Endothelial cell (in vitro differentiated cells): ENCODE results near the gene BMP15. TPM values are rescaled to one million over a fixed set of nuclear protein-coding genes. Genes with fewer than 3 reads are reported as not detected.
A peak's percentile ranks its signal among the peaks of the same experiment; 100 is the strongest.

Experiments used
- DNase-seq: peaks from one replicate; pipeline ENCODE4 v3.0.0; 2021; ENCODE audit warnings: low spot score
- H3K27ac Mint-ChIP-seq: one replicate; pipeline ENCODE4 v1.8.0; 2021; ENCODE audit warnings: mixed read lengths, inconsistent platforms; ENCODE audit not compliant: unreplicated experiment
- H3K27me3 Mint-ChIP-seq: one replicate; pipeline ENCODE4 v1.8.0; 2021; ENCODE audit warnings: mild to moderate bottlenecking, moderate library complexity, mixed read lengths, inconsistent platforms; ENCODE audit not compliant: unreplicated experiment
- H3K36me3 Mint-ChIP-seq: one replicate; pipeline ENCODE4 v1.8.0; 2021; ENCODE audit warnings: mild to moderate bottlenecking, low read depth, mixed read lengths, inconsistent platforms; ENCODE audit not compliant: unreplicated experiment
- H3K4me1 Mint-ChIP-seq: one replicate; pipeline ENCODE4 v1.8.0; 2021; ENCODE audit warnings: mild to moderate bottlenecking, mixed read lengths, inconsistent platforms; ENCODE audit not compliant: unreplicated experiment
- H3K4me3 Mint-ChIP-seq: one replicate; pipeline ENCODE4 v1.8.0; 2021; ENCODE audit warnings: mild to moderate bottlenecking, mixed read lengths, inconsistent platforms; ENCODE audit not compliant: unreplicated experiment
- H3K9me3 Mint-ChIP-seq: one replicate; pipeline ENCODE4 v1.8.0; 2021; ENCODE audit warnings: mixed read lengths, inconsistent platforms; ENCODE audit not compliant: unreplicated experiment
- total RNA-seq: library from RNA; stranded (reverse); fragmentation: NEBNext Ultra II Directional; extraction: Animal tissue kit (Norgen Biotek cat#: 25700); gene quantifications from one replicate; pipeline ENCODE4 v1.2.1, GENCODE V29; 2021; ENCODE audit not compliant: unreplicated experiment
- TF ChIP-seq, protein P1 (sequence below): fragments of 200-600 bp; sonication (generic); IDR thresholded peaks from one replicate; pipeline ENCODE4 v1.5.0; 2021; ENCODE audit warnings: antibody characterized with exemption; ENCODE audit not compliant: unreplicated experiment

Gene BMP15
- total RNA-seq, 1 donor from 2014 or later, result not detected

DNA sequence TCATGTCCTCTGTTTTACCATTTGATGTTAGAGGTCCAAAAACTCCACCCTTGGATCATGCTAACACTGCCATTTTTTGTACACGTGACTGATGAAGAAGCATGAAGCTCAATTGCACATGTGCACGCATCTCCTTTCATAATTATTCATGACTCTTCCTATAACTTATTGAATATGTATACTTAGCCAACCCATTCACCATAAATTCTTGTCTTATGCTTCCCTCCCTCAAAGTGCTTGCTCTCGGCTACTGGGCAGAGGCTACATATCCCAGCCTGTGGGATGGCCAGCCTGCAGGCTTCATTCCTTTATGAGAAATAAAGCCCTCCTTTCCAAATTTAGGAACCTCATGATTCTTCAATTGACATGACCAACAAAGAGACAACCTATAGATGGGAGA is 17.5 kb upstream of the BMP15 start:
- no peaks in the 10 kb centered on the region for H3K36me3 Mint-ChIP-seq
- H3K4me1 Mint-ChIP-seq, result no peaks in the 10 kb centered on the region
- TF ChIP-seq, protein P1, sequence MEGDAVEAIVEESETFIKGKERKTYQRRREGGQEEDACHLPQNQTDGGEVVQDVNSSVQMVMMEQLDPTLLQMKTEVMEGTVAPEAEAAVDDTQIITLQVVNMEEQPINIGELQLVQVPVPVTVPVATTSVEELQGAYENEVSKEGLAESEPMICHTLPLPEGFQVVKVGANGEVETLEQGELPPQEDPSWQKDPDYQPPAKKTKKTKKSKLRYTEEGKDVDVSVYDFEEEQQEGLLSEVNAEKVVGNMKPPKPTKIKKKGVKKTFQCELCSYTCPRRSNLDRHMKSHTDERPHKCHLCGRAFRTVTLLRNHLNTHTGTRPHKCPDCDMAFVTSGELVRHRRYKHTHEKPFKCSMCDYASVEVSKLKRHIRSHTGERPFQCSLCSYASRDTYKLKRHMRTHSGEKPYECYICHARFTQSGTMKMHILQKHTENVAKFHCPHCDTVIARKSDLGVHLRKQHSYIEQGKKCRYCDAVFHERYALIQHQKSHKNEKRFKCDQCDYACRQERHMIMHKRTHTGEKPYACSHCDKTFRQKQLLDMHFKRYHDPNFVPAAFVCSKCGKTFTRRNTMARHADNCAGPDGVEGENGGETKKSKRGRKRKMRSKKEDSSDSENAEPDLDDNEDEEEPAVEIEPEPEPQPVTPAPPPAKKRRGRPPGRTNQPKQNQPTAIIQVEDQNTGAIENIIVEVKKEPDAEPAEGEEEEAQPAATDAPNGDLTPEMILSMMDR, result no peak
- no peaks in the 10 kb centered on the region for H3K9me3 Mint-ChIP-seq
- no peak overlapping the region for H3K27ac Mint-ChIP-seq
- no peaks in the 10 kb centered on the region for H3K27me3 Mint-ChIP-seq
- no peak for DNase-seq
- no peak overlapping the region for H3K4me3 Mint-ChIP-seq

DNA sequence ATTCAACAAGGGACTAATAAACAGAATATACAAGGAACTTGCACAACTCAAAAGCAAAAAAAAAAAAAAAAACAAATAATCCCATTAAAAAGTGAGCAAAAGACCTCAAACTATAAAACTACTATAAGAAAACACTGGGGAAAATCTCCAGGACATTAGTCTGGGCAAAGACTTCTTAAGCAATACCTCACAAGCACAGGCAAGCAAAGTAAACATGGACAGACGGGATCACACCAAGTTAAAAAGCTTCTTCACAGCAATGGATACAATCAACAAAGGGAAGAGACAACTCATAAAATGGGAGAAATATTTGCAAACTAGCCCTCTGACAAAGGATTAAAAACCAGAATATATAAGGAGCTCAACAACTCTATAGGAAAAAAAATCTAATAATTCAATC is 17.1 kb upstream of the BMP15 start:
- DNase-seq, result no peak
- H3K4me3 Mint-ChIP-seq, result no peak overlapping the region
- TF ChIP-seq, protein P1, result no peak
- no peaks in the 10 kb centered on the region for H3K9me3 Mint-ChIP-seq
- no peaks in the 10 kb centered on the region for H3K4me1 Mint-ChIP-seq
- no peaks in the 10 kb centered on the region for H3K36me3 Mint-ChIP-seq
- H3K27me3 Mint-ChIP-seq, result no peaks in the 10 kb centered on the region
- H3K27ac Mint-ChIP-seq, result no peak overlapping the region

DNA sequence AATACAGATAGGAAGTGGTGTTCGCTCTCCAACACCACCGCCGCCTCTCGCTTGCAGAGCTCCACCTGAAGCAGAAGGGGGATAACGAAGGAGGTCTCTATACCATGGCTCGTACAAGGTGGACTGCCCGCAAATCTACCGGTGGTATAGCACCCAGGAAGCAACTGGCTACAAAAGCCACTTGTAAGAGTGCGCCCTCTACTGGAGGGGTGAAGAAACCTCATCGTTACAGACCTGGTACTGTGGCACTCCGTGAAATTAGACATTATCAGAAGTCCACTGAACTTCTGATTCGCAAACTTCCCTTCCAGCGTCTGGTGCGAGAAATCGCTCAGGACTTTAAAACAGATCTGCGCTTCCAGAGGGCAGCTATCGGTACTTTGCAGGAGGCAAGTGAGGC is 5.2 kb upstream of the BMP15 start:
- Mint-ChIP-seq H3K27ac (no peak overlapping the region), H3K4me3 (no peak overlapping the region), H3K9me3 (no peaks in the 10 kb centered on the region), H3K27me3 (no peaks in the 10 kb centered on the region), H3K36me3 (no peaks in the 10 kb centered on the region), H3K4me1 (no peaks in the 10 kb centered on the region)
- no peak for DNase-seq
- TF ChIP-seq, protein P1, result peak; percentile 55

DNA sequence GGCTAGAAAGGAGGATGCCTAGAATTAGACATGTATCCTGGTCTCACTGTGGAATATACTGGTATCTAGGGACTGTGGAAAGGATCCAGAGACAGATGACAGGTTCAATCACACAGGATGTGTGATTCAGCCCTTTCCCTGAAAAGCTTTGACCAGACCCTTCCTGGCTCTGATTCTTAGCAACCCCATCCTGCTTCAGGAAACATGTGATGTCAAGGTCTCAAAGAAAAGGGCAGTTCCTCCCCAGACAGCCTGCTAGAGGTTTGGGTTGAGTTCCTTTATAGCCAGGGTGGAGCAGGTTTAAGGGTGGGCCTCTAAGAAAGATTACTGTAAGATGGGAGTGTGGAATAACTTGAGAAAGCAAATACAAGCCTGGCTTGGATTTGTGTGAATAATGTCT is 3.0 kb downstream of the BMP15 start:
- Mint-ChIP-seq H3K4me1 (peaks cover 18% of the 10 kb centered on the region), H3K36me3 (no peaks in the 10 kb centered on the region), H3K9me3 (no peaks in the 10 kb centered on the region), H3K27ac (no peak overlapping the region), H3K27me3 (peaks cover 3% of the 10 kb centered on the region), H3K4me3 (no peak overlapping the region)
- TF ChIP-seq, protein P1, result no peak
- no peak for DNase-seq

DNA sequence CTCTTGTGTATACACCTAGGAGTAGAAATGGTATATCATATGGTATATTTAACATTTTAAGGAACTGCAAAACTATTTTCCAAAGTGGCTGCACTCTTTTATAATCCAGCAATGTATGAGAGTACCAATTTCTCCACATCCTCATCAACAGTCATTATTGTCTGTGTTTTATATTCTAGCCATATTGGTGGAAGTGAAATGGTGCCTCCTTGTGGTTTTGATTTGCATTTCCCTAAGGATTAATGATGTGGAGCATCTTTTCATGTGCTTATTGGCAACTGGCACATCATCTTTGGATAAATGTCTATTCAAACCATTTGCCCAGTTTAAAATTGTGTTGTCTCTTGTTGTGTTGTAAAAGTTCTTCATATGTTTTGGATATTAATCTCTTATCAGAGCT is 9.6 kb downstream of the BMP15 start:
- peak; percentile 8 for DNase-seq
- peaks cover 10% of the 10 kb centered on the region for H3K4me1 Mint-ChIP-seq
- TF ChIP-seq, protein P1, result no peak
- no peaks in the 10 kb centered on the region for H3K36me3 Mint-ChIP-seq
- no peaks in the 10 kb centered on the region for H3K27me3 Mint-ChIP-seq
- no peaks in the 10 kb centered on the region for H3K9me3 Mint-ChIP-seq
- no peak overlapping the region for H3K4me3 Mint-ChIP-seq
- no peak overlapping the region for H3K27ac Mint-ChIP-seq
